Stimulated activated CD4-positive, alpha-beta T cell treated with anti-CD3 and anti-CD28 coated beads, Interleukin-4, amount 100 ng/mL, for 24 hours (primary cell): Measurements from ENCODE around the gene BDH1.
"Not testable (repeated sequence)": the region's sequence is repeated elsewhere in the genome, so short reads cannot be mapped to it uniquely, and the experiment has no call there.

Experiments used
- DNase-seq: peaks from one replicate; pipeline ENCODE4 v3.0.0-alpha.2; 2020

Gene BDH1

GRCh38 chr3:197520311-197521276 lies 35.2 kb downstream of the BDH1 start:
- no peak for DNase-seq

DNA sequence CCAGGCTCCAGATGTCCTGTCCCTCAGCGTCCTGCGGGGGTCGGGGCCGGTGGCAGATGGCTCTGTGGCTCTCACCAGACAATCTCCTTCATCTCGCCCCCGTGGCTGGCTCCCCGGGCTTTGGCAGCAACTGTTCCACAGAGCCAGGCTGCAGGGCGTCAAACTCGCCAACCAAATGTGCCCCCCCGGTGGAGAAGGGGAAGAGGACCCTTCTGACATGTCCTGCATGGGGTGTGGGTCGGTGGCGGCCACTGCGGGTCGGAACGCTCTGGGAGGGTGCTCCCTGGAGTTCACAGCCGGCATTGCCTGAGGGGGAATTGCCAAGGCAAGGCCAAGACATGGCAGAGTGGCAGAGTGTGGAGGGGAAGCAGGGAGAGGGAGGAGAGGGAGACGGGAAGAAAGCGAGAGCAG lies 36.0 kb downstream of the BDH1 start:
- DNase-seq, result no peak

DNA sequence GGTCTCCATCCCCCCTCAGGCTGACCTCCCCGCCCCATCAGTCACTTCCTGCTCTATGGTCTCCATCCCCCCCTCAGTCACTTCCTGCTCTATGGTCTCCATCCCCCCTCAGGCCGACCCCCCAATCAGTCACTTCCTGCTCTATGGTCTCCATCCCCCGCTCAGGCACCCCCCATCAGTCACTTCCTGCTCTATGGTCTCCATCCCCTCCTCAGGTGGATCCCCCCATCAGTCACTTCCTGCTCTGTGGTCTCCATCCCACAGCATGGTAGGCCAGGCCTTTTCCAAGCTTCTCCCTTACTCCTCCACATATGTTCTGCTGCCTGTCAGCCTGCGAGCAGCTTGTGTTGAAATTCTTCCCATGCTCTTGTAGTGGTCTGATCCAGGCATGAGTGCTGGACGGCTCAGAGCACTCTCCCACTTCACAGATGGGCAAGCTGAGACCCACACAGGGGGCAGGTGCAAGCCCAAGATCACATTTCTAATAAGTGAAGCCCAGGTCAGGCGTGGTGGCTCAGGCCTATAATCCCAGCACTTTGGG lies 36.8 kb downstream of the BDH1 start:
- DNase-seq, result no peak

- not testable (repeated sequence) for DNase-seq
Observed at GRCh38 chr3:197517922-197518683, 37.7 kb downstream of the BDH1 start.

- DNase-seq, result not testable (repeated sequence)
Observed at GRCh38 chr3:197516890-197517606, 38.7 kb downstream of the BDH1 start.

GRCh38 chr3:197516517-197516889 lies 39.3 kb downstream of the BDH1 start:
- peak; percentile 66 for DNase-seq

- no peak for DNase-seq
Observed at GRCh38 chr3:197514786-197515355, 40.9 kb downstream of the BDH1 start.

DNA sequence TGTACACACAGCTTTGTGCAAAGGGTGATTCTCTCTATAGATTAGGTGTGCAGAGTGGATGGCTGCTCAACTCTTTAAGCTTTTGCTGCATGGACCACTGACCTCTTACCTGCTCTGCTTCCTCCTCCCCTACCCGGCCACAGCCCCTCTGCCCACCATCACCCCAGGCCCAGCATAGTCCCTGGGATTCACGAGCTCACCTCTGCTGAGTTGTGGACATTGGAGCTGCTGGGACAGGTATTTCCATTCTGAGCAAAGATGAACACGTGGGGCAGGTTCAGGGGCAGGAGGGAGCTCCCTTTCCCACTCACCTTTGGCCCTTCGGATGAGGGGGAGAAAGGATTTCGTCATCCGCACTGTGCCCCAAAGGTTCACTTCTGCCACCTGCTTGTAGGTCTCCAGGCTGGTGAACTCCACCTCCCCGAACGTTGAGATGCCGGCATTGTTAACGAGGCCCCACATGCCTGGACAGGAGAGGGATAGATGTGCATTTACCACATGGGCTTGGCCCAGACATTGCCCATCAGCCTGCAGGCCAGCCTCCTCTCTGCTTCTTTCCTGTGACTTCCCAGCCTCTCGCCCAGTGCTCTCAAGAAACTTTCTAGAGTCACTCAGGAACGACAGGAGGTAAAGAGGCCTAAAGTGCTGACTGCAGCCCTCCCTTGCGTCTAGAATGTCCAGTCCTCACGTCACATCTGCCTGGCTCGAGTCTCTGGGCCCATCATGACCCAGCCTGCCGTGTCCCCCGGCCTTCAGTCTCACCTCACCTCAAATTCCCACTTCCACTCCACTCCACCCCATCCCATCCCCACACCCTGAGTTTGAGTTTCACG lies 41.6 kb downstream of the BDH1 start:
- DNase-seq, result no peak

- no peak for DNase-seq
Observed at GRCh38 chr3:197512691-197513571, 42.8 kb downstream of the BDH1 start.

- DNase-seq, result no peak
Observed at GRCh38 chr3:197511853-197512635, 43.7 kb downstream of the BDH1 start.

DNA sequence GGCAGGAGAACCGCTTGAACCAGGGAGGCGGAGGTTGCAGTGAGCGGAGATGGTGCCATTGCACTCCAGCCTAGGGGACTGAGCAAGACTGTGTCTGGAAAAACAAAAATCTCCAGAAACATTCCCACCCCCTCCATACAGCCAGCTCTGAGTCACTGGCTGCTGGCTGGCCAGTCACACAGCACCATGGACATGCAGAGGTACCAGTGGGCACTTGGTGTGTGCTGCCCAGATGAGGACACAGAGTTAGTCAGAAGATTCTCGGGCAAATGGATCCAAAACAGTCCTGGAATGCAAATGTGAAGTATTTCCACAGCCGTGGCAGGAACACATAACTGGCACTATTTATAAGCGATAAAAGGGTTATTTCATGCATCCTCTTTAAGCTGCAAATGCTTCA lies 44.6 kb downstream of the BDH1 start:
- DNase-seq, result no peak

GRCh38 chr3:197510642-197511018 lies 45.1 kb downstream of the BDH1 start:
- no peak for DNase-seq

GRCh38 chr3:197508924-197509775 lies 46.6 kb downstream of the BDH1 start:
- no peak for DNase-seq

DNA sequence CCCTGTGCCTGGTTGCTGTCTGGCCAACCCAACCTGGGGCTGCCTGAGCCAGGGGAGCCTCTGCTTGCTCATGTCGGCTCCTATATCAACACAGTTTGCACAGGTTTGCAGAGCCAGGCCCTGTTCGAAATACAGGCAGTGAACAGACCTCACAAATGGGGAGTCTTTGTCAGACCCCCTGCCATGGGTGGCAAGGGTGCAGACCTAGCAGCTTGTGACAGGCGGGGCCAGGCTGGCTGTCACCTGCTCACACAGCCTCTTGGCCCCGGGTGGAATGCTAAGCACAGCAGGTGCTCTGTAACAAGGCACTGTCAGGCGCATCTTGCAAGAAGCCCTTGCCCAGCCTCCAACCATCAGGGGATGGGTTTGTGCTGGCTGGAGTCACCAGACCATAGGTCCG lies 47.3 kb downstream of the BDH1 start:
- no peak for DNase-seq

DNA sequence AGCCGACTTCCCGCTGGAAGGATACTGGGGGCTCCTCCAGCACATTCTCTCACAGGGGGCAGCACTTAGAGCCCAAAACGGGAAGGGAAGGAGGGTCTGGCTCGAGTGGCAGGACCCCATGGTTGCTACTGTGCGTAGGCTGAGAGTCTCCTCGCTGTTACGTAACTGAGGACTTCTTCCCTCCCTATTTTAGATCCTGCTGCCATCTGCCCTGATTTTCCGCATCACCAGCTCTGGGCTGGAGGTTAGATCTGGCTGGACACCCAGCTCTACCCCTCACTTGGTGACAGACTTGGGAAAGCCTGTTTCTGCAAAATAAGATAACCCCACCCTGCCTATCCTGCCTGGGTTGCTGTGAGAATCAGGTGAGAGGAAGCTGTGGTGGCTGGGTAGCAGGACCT lies 47.7 kb downstream of the BDH1 start:
- DNase-seq, result no peak

- DNase-seq, result no peak
Observed at GRCh38 chr3:197507541-197507940, 48.2 kb downstream of the BDH1 start.

- DNase-seq, result no peak
Observed at GRCh38 chr3:197507081-197507480, 48.7 kb downstream of the BDH1 start.

DNA sequence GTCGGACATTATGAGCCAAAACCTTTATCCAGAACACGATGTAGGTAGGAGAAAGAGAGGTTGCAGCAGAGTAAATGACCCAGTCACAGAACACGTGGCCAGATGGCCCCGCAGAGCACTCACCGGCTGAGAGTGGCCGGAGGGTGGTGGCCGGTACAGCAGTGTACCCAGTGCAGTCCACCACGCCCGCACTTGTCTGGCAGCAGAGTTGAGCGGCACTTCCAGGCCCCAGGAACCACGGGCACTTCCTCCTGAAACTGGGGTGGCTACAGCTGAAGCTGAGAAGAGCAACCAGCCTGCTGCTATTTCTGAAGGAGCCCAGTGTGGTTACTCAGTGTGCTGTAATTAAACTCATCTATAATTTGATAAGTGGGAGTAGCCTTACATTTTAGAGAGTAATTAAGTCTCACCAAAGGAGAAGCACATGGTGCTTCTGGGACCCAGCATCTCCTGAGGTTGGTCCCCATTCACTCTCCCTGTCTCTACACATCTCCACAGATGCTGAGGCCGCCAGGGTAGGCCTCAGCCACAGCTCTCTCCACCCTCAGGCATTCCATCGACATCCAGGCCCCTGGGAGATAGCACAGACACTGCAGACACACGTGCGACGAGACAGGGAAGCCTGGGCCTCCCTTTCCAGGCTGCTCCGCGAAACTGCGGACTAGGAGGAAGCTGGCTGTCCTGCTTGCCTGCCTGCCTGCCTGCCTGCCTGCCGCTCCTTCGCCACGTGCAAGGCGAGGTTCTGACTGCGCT lies 49.8 kb downstream of the BDH1 start:
- no peak for DNase-seq
